Epidermal melanocyte (primary cell): ENCODE results near the gene REC8.

Experiments
- DNase-seq: peaks from one replicate; pipeline ENCODE4 v3.0.0; 2011; ENCODE audit warnings: low spot score; ENCODE audit not compliant: insufficient read length

The REC8 gene, protein sequence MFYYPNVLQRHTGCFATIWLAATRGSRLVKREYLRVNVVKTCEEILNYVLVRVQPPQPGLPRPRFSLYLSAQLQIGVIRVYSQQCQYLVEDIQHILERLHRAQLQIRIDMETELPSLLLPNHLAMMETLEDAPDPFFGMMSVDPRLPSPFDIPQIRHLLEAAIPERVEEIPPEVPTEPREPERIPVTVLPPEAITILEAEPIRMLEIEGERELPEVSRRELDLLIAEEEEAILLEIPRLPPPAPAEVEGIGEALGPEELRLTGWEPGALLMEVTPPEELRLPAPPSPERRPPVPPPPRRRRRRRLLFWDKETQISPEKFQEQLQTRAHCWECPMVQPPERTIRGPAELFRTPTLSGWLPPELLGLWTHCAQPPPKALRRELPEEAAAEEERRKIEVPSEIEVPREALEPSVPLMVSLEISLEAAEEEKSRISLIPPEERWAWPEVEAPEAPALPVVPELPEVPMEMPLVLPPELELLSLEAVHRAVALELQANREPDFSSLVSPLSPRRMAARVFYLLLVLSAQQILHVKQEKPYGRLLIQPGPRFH

GRCh38 chr14:24171422-24172260, at the start of gene REC8:
REC8 (plus strand) TSS chr14:24172080; CDS start chr14:24172553, 473 bp downstream.
- DNase-seq, result peak; percentile 55

DNA sequence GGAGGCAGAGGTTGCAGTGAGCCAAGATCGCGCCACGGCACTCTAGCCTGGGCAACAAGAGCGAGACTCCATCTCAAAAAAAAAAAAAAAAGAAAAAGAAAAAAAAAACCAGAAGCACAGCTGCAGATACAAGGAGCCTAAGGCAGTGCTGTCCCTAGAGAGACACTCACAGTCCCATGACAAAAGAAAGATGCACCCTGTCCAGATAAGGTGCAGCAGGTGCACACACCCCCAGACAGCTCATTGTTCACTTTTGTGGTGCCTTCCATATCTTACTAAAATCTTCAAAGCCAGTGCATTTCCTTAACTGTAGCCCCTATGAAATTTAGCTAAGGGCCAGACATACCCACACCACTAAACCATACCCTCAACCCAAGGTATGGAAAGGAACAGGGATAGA, 49.5 kb upstream of the REC8 start:
- no peak for DNase-seq

GRCh38 chr14:24122898-24123297, 49.0 kb upstream of the REC8 start:
- DNase-seq, result no peak

DNA sequence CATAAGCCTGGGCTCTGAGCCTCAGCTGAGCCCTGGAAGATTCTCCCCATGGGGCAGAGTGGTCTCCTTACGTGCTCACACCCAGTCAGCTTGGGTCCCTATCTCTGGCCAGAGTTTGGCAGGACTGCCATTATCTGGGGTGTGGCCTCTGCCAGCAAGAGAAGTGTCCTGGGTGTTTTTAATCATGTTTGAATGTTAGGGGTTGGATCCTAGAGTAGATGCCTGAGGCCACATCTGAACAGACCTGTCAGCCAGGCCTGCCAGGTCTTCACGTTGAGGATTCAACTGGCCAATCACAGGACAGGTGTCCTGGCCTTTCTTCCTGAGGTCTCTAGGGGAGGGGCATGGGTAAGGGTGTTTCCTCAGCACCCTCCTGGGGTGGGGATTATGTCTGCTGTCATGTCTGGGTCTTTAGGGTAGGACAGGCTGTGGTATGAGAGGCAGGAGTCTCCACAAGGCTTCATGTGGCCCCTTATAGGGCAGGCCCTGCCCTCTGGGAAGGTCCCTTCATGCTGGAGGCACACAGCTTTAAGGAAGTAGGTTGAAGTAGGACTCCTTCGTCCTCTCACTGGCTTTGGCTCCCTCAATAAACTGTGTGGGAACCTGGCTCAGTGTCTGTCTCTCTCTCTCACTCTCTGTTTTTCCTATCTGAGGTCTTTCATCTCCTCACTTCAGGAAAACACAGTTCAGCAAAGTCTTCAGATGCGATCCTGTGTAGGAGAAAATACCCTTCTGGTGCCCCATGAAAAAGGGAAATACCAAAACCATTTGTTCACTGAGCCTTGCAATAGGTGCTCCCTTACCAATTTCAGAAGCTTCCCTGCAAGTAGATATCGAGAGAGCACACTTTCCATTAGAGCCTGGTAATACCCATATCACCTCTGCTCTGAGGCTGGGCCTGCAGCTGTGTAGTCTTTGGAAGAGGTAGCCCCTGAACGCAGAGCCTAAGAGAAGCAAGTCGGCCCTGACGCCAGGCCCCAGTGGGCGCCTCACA, 48.2 kb upstream of the REC8 start:
- no peak for DNase-seq

DNA sequence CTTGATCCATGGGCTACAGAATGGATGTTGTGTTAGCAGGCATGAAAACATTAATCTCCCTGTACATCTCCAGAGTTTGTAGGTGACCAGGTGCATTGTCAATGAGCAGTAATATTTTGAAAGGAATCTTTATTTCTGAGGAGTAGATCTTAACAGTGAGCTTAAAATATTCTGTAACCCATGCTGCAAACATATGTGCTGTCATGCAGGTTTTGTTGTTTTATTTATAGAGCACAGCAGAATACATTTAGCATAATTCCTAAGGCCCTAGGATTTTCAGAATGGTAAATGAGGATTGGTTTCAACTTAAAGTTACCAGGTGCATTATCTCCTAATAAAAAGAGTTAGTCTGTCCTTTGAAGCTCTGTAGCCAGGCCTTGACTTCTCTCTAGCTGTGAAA, 44.9 kb upstream of the REC8 start:
- DNase-seq, result no peak

GRCh38 chr14:24127673-24128072, 44.2 kb upstream of the REC8 start:
- DNase-seq, result no peak

- no peak for DNase-seq
Measured at GRCh38 chr14:24129410-24129998, 42.4 kb upstream of the REC8 start.

DNA sequence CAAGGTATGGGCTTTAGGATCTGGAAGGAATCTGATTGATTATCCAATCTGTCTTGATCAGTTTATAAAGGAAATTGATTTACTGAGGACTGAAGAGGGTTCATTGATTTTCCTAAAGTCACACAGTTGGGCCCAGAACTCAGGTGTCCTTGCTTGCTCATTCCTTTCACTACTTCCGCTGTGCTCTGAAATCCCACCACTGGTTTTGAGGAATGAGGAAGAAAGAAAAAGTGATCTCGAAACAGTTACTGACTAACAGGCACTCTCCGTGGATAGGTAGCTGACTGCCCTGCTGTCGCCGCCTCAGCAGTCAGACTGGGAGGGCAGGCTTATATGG, 41.5 kb upstream of the REC8 start, which contains the start of gene FITM1:
FITM1 (plus strand) TSS at position 280 of the 337 bp plus-strand sequence. CDS start 905 bp downstream, outside the sequence.
- no peak for DNase-seq

GRCh38 chr14:24130717-24131548, 40.9 kb upstream of the REC8 start:
- no peak for DNase-seq

DNA sequence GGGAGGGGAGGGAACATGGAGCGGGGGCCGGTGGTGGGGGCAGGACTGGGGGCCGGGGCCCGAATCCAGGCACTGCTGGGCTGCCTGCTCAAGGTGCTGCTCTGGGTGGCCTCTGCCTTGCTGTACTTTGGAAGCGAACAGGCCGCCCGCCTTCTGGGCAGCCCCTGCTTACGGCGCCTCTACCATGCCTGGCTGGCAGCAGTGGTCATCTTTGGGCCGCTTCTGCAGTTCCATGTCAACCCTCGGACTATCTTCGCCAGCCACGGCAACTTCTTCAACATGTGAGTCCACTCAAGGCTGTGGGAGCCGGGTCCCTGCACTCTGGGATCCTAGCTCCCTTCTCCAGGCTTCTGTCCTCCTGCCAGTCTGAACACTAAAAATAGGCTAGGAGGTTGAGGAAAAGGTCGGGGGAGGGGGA, 40.3 kb upstream of the REC8 start:
- DNase-seq, result no peak

GRCh38 chr14:24132061-24132685, 39.7 kb upstream of the REC8 start:
- DNase-seq, result no peak

DNA sequence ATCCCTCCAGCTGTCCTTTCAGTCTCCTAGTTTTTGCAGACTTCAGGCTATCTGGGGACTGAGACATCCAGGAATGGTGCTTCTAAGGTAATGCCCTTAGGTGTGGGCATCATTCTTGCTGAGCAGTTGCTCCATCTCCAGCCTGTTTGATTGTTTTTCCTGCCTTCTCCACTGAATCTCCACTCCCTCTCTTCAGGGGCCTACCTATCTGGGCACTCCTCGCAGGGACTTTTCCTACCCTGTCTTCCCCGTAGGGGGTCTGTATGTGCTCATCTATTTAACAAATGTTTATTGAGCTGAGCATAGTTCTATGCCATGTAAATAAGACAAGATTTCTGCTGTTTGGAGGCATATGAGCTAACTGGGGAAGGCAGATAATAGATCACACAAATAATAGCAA, 38.9 kb upstream of the REC8 start:
- no peak for DNase-seq

DNA sequence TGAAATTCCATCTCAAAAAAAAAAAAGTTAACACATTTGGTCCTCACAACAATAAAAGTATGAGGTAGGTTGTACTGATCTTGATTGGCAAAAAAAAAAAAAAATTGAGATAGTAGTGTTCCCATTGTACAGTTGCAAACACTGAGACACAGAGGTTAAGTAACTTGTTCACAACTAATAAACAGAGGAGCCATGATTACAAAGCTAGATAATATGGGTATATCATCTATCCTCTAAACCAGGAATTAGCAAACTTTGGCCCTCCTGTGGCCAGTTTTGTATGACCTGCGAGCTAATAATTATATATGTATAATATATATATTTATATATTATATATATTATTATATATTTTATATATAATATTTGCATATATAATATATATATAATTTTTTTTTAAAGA, 38.1 kb upstream of the REC8 start:
- DNase-seq, result no peak

- DNase-seq, result no peak
Measured at GRCh38 chr14:24135584-24135833, 36.4 kb upstream of the REC8 start.

GRCh38 chr14:24135834-24136683, 35.8 kb upstream of the REC8 start, which contains the start of gene PSME1:
PSME1 (plus strand) TSS chr14:24136194; CDS start chr14:24136263, 69 bp downstream.
- DNase-seq, result peak; percentile 95

GRCh38 chr14:24136684-24137528, 35.0 kb upstream of the REC8 start:
- DNase-seq, result no peak

DNA sequence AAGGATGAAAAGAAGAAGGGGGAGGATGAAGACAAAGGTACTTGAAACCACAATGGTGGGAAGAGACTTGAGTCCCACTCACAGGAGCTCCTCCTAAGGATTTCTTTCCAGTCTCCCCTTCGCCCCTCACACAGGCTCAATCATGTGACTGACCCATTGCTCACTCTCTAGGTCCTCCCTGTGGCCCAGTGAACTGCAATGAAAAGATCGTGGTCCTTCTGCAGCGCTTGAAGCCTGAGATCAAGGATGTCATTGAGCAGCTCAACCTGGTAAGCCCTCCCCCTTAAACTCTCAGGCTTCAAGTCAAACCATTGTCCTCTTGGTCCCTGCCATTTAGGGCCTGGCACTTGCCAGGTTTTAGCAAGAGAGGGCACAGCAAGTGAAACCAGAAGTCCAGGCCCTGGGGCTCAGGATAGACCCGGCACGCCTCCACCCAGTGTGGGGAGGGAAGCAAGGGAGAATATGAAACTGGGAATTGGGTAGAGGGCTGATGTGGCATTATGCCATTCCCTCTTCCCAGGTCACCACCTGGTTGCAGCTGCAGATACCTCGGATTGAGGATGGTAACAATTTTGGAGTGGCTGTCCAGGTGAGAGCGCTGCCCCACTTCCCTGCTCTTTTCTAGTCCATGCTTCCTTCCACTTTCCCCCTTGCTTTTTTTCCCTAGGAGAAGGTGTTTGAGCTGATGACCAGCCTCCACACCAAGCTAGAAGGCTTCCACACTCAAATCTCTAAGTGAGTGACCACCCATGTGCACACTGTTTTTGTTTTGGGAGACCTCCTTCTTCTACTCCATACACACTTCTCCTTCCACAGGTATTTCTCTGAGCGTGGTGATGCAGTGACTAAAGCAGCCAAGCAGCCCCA, 34.1 kb upstream of the REC8 start:
- DNase-seq, result no peak
